ENCODE results near the gene ELL. TPM values are rescaled to one million over a fixed set of nuclear protein-coding genes. Genes with fewer than 3 reads are reported as not detected.

The ELL gene
- total RNA-seq = 16.4 to 19.2 TPM (median 18.7 TPM) in 3 replicates

- no peak for DNase-seq (ENCODE audit: low spot score in 2 of 2, unreplicated experiment in 2 of 2)
- Mint-ChIP-seq H3K27ac (peak within 1 kb of the TSS; percentile 97), H3K36me3 (no peaks in the 10 kb centered on the region), H3K4me1 (peaks cover 11% of the 10 kb centered on the region), H3K9me3 (no peaks in the 10 kb centered on the region), H3K27me3 (ENCODE audit: low read depth) (no peaks in the 10 kb centered on the region), H3K4me3 (peak within 1 kb of the TSS; percentile 85)
- no peak for TF ChIP-seq CTCF (IDR thresholded peaks at IDR 0.05; ENCODE audit: unreplicated experiment)
Measured at GRCh38 chr19:18521692-18522123, at the start of gene ELL. TSS of gene ELL (minus strand) at chr19:18522070. CDS start at chr19:18522055, 15 bp downstream.

DNA sequence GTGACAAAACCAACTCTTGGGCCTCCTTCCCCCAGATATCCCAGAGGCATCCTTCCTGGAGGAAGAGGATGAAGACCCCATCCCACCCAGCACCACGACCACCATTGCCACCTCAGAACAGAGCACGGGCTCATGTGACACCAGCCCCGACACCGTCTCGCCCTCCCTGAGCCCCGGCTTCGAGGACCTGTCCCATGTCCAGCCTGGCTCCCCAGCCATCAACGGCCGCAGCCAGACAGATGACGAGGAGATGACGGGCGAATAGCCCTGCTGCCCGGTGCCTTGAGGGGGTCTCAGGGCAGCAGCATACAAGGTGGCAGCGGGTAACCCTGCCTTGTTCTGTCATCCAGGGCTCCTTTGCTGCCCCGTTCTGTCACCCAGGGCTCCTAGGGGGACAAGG lies 46.5 kb upstream of the ELL start:
- peaks cover 37% of the 10 kb centered on the region for H3K36me3 Mint-ChIP-seq
- H3K27me3 Mint-ChIP-seq (ENCODE audit: low read depth) = no peaks in the 10 kb centered on the region
- no peaks in the 10 kb centered on the region for H3K9me3 Mint-ChIP-seq
- no peak for TF ChIP-seq CTCF (IDR thresholded peaks at IDR 0.05; ENCODE audit: unreplicated experiment)
- DNase-seq (ENCODE audit: low spot score in 2 of 2, unreplicated experiment in 2 of 2) = no peak
- H3K27ac Mint-ChIP-seq = no peak overlapping the region
- H3K4me1 Mint-ChIP-seq = peaks cover 16% of the 10 kb centered on the region
- no peak overlapping the region for H3K4me3 Mint-ChIP-seq

GRCh38 chr19:18566953-18567352 lies 45.1 kb upstream of the ELL start:
- Mint-ChIP-seq H3K4me3 (no peak overlapping the region), H3K27ac (no peak overlapping the region), H3K36me3 (peaks cover 35% of the 10 kb centered on the region), H3K9me3 (no peaks in the 10 kb centered on the region), H3K27me3 (ENCODE audit: low read depth) (no peaks in the 10 kb centered on the region), H3K4me1 (peaks cover 4% of the 10 kb centered on the region)
- no peak for DNase-seq (ENCODE audit: low spot score in 2 of 2, unreplicated experiment in 2 of 2)
- no peak for TF ChIP-seq CTCF (IDR thresholded peaks at IDR 0.05; ENCODE audit: unreplicated experiment)

DNA sequence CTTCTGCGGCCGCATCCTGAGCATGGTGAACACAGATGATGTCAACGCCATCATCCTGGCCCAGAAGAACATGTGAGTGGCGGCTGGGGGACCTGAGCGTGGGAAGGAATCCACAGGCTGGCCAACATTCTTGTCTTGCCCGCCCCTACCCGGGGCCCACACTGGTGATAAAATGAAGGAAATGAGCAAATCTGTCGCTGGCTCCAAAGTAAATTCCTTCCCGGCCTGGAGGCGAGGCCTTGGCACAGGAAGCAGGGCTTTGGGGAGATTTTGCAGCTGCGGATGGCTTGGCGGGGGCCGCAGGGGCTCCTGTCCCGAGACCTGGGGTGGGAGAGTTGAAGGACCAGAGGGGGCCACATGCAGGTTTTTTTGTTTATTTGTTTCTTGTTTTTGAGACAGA lies 40.2 kb upstream of the ELL start:
- Mint-ChIP-seq H3K4me3 (no peak overlapping the region), H3K27ac (peak overlapping the region; percentile 6), H3K4me1 (peaks cover 8% of the 10 kb centered on the region), H3K36me3 (peaks cover 16% of the 10 kb centered on the region), H3K27me3 (ENCODE audit: low read depth) (no peaks in the 10 kb centered on the region), H3K9me3 (no peaks in the 10 kb centered on the region)
- DNase-seq (ENCODE audit: low spot score in 2 of 2, unreplicated experiment in 2 of 2) = no peak
- TF ChIP-seq CTCF (IDR thresholded peaks at IDR 0.05; ENCODE audit: unreplicated experiment) = no peak

DNA sequence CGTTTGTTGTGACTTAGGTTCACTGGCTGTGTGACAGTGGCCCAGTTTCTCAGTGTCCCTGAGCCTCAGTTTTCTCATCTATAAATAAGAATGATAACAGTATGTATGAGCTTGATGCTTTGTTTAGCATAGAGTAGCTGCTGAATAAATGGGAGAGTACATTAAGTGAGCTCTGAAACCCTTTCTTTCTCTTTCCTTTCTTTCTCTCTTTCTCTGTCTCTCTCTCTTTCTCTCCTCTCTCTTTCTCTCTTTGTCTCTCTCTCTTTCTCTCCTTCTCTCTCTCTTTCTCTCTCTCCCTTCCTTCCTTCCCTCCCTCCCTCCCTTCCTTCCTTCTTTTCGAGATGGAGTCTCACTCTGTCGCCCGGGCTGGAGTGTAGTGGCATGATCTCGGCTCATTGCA lies 37.8 kb upstream of the ELL start:
- H3K4me1 Mint-ChIP-seq = peaks cover 8% of the 10 kb centered on the region
- H3K4me3 Mint-ChIP-seq = peak overlapping the region; percentile 17
- no peaks in the 10 kb centered on the region for H3K27me3 Mint-ChIP-seq (ENCODE audit: low read depth)
- H3K36me3 Mint-ChIP-seq = peaks cover 9% of the 10 kb centered on the region
- no peaks in the 10 kb centered on the region for H3K9me3 Mint-ChIP-seq
- H3K27ac Mint-ChIP-seq = peak overlapping the region; percentile 98
- TF ChIP-seq CTCF (IDR thresholded peaks at IDR 0.05; ENCODE audit: unreplicated experiment) = no peak
- no peak for DNase-seq (ENCODE audit: low spot score in 2 of 2, unreplicated experiment in 2 of 2)

GRCh38 chr19:18558604-18559003 lies 36.7 kb upstream of the ELL start:
- no peaks in the 10 kb centered on the region for H3K9me3 Mint-ChIP-seq
- no peaks in the 10 kb centered on the region for H3K27me3 Mint-ChIP-seq (ENCODE audit: low read depth)
- H3K27ac Mint-ChIP-seq = peak overlapping the region; percentile 98
- no peak for TF ChIP-seq CTCF (IDR thresholded peaks at IDR 0.05; ENCODE audit: unreplicated experiment)
- peaks cover 7% of the 10 kb centered on the region for H3K36me3 Mint-ChIP-seq
- H3K4me1 Mint-ChIP-seq = peaks cover 8% of the 10 kb centered on the region
- H3K4me3 Mint-ChIP-seq = peak overlapping the region; percentile 91
- DNase-seq (ENCODE audit: low spot score in 2 of 2, unreplicated experiment in 2 of 2) = no peak
